Naive thymus-derived CD8-positive, alpha-beta T cell (primary cell): ENCODE data around the gene RASGRF2. TPM values are rescaled to one million over a fixed set of nuclear protein-coding genes. Genes with fewer than 3 reads are reported as not detected.
A peak's percentile ranks its signal among the peaks of the same experiment; 100 is the strongest.

Experiments
- ATAC-seq, 2 donors: fragments of 150-1000 bp; cut with Tn5 transposase in 1 of 2; sonication (Bioruptor Pico), chemical (Tn5 transposase) in 1 of 2; 1 replicate in 1 of 2; 2 replicates in 1 of 2; pipeline ENCODE4 v1.10.0; 2021; ENCODE audit warnings: mild to moderate bottlenecking in 2 of 2, moderate library complexity in 2 of 2
- POLR2A ChIA-PET: fragments of 350-600 bp; sonication (Branson Sonifier 250); formaldehyde crosslinking; loops from one replicate; lab custom pipeline; 2021; ENCODE audit warnings: antibody characterized with exemption; lab: Charles Lee
- DNase-seq, 10 donors: peaks; one replicate each; pipeline versions ENCODE4 v3.0.0 to v3.0.0-alpha.2; 2020 to 2022
- H3K27ac Mint-ChIP-seq, 10 donors: one replicate each; pipeline ENCODE4 v1.8.0; 2020 to 2022; ENCODE audit warnings: mild to moderate bottlenecking in 10 of 10, mixed read lengths in 10 of 10, moderate library complexity in 4 of 10, inconsistent platforms in 1 of 10
- H3K27me3 Mint-ChIP-seq, 5 donors: one replicate each; pipeline ENCODE4 v1.8.0; 2021 to 2022; ENCODE audit warnings: mixed read lengths in 5 of 5
- H3K36me3 Mint-ChIP-seq, 3 donors: one replicate each; pipeline ENCODE4 v1.8.0; 2020 to 2022; ENCODE audit warnings: mixed read lengths in 3 of 3, mild to moderate bottlenecking in 2 of 3, inconsistent platforms in 1 of 3
- H3K4me1 Mint-ChIP-seq, 4 donors: one replicate each; pipeline ENCODE4 v1.8.0; 2021 to 2022; ENCODE audit warnings: mixed read lengths in 4 of 4
- H3K4me3 Mint-ChIP-seq, 10 donors: one replicate each; pipeline ENCODE4 v1.8.0; 2020 to 2022; ENCODE audit warnings: mild to moderate bottlenecking in 10 of 10, mixed read lengths in 10 of 10, moderate library complexity in 6 of 10, inconsistent platforms in 1 of 10
- H3K9me3 Mint-ChIP-seq, 9 donors: one replicate each; pipeline ENCODE4 v1.8.0; 2020 to 2022; ENCODE audit warnings: mixed read lengths in 9 of 9, mild to moderate bottlenecking in 3 of 9, inconsistent platforms in 1 of 9, moderate library complexity in 1 of 9
- polyA plus RNA-seq, 3 donors: library from polyadenylated mRNA; unstranded; fragments of 300-500 nt; fragmentation: Illumina TruSeq; gene quantifications; one replicate each; pipeline ENCODE4 v1.2.3, GENCODE V29; 2021
- total RNA-seq, 8 experiments: library from RNA in 2 of 8; stranded (reverse) in 2 of 8; gene quantifications; one replicate each; pipeline ENCODE4 v1.2.3 and lab custom pipeline; 2021 to 2026

RASGRF2 gene
- total and polyA plus RNA-seq, 5 experiments from 2014 or later = 8.3 to 35.9 (median 21.7) TPM

GRCh38 chr5:81233080-81233634, 273.0 kb downstream of the RASGRF2 start, which contains the start of gene CKMT2:
Gene CKMT2, plus strand, starts transcription at chr5:81233322. Its CDS starts 17,811 bp downstream, at chr5:81251133.
- H3K4me3 Mint-ChIP-seq = peak within 1 kb of the TSS in 7 of 10 donors; percentile 7 to 64 (median 54)
- peaks cover 12 to 29% (median 25%) of the 10 kb centered on the region in 4 donors for H3K4me1 Mint-ChIP-seq
- DNase-seq (peak in 1 of 10 donors; percentile 8), ATAC-seq (peak; percentile 36 to 54)
- peaks cover 0 to 3% (median 0%) of the 10 kb centered on the region in 3 donors for H3K36me3 Mint-ChIP-seq
- H3K27me3 Mint-ChIP-seq = no peaks in the 10 kb centered on the region
- H3K9me3 Mint-ChIP-seq = peaks cover 0 to 2% (median 0%) of the 10 kb centered on the region in 9 donors
- peak within 1 kb of the TSS in 4 of 10 donors; percentile 14 to 49 (median 36) for H3K27ac Mint-ChIP-seq
- POLR2A ChIA-PET = no interaction called here

- DNase-seq (no peak), ATAC-seq (no peak)
- Mint-ChIP-seq H3K36me3 (no peaks in the 10 kb centered on the region), H3K27ac (peak overlapping the region in 2 of 10 donors; percentile 25 to 43), H3K27me3 (no peaks in the 10 kb centered on the region), H3K4me3 (peak overlapping the region in 4 of 10 donors; percentile 10 to 35 (median 21)), H3K9me3 (peaks cover 0 to 3% (median 0%) of the 10 kb centered on the region in 9 donors), H3K4me1 (peaks cover 17 to 29% (median 25%) of the 10 kb centered on the region in 4 donors)
- POLR2A ChIA-PET = no interaction called here
Observed at GRCh38 chr5:81234299-81234698, 274.1 kb downstream of the RASGRF2 start.

- Mint-ChIP-seq H3K27ac (peak overlapping the region in 4 of 10 donors; percentile 25 to 61 (median 43)), H3K27me3 (no peaks in the 10 kb centered on the region), H3K4me1 (peaks cover 17 to 29% (median 25%) of the 10 kb centered on the region in 4 donors), H3K4me3 (peak overlapping the region in 2 of 10 donors; percentile 15 to 41), H3K9me3 (peaks cover 0 to 3% (median 0%) of the 10 kb centered on the region in 9 donors), H3K36me3 (no peaks in the 10 kb centered on the region)
- ATAC-seq (peak; percentile 20 to 41), DNase-seq (no peak)
- POLR2A ChIA-PET = no interaction called here
Observed at GRCh38 chr5:81234801-81235200, 274.6 kb downstream of the RASGRF2 start.

- no peak for DNase-seq
- peak overlapping the region in 4 of 10 donors; percentile 17 to 52 (median 38) for H3K27ac Mint-ChIP-seq
- POLR2A ChIA-PET = interaction anchor here (0.8 kb wide), 1 partner anchor 65 kb away, joined by 3 read pairs; no protein-coding TSS in a partner anchor
- peaks cover 14 to 29% (median 22%) of the 10 kb centered on the region in 4 donors for H3K4me1 Mint-ChIP-seq
- no peak for ATAC-seq
- H3K36me3 Mint-ChIP-seq = no peaks in the 10 kb centered on the region
- peaks cover 0 to 3% (median 0%) of the 10 kb centered on the region in 9 donors for H3K9me3 Mint-ChIP-seq
- no peak overlapping the region for H3K4me3 Mint-ChIP-seq
- H3K27me3 Mint-ChIP-seq = no peaks in the 10 kb centered on the region
Observed at GRCh38 chr5:81235287-81236072, 275.3 kb downstream of the RASGRF2 start.

GRCh38 chr5:81238460-81238859, 278.3 kb downstream of the RASGRF2 start:
- H3K4me3 Mint-ChIP-seq = no peak overlapping the region
- POLR2A ChIA-PET = no interaction called here
- ATAC-seq (no peak), DNase-seq (no peak)
- H3K36me3 Mint-ChIP-seq = peaks cover 0 to 2% (median 0%) of the 10 kb centered on the region in 3 donors
- H3K27ac Mint-ChIP-seq = peak overlapping the region in 2 of 10 donors; percentile 16 to 21
- H3K9me3 Mint-ChIP-seq = peaks cover 0 to 3% (median 0%) of the 10 kb centered on the region in 9 donors
- no peaks in the 10 kb centered on the region for H3K27me3 Mint-ChIP-seq
- peaks cover 11 to 19% (median 16%) of the 10 kb centered on the region in 4 donors for H3K4me1 Mint-ChIP-seq

GRCh38 chr5:81239613-81240012, 279.4 kb downstream of the RASGRF2 start:
- peaks cover 7 to 9% (median 8%) of the 10 kb centered on the region in 4 donors for H3K4me1 Mint-ChIP-seq
- no peak for ATAC-seq
- DNase-seq = no peak
- POLR2A ChIA-PET = no interaction called here
- H3K27ac Mint-ChIP-seq = no peak overlapping the region
- H3K9me3 Mint-ChIP-seq = peaks cover 0 to 3% (median 0%) of the 10 kb centered on the region in 9 donors
- no peak overlapping the region for H3K4me3 Mint-ChIP-seq
- H3K36me3 Mint-ChIP-seq = peaks cover 0 to 2% (median 0%) of the 10 kb centered on the region in 3 donors
- no peaks in the 10 kb centered on the region for H3K27me3 Mint-ChIP-seq

- H3K27ac Mint-ChIP-seq = no peak overlapping the region
- H3K36me3 Mint-ChIP-seq = peaks cover 0 to 2% (median 0%) of the 10 kb centered on the region in 3 donors
- peaks cover 0 to 3% (median 0%) of the 10 kb centered on the region in 9 donors for H3K9me3 Mint-ChIP-seq
- DNase-seq = no peak
- H3K4me3 Mint-ChIP-seq = no peak overlapping the region
- POLR2A ChIA-PET = no interaction called here
- H3K4me1 Mint-ChIP-seq = peaks cover 0 to 6% (median 0%) of the 10 kb centered on the region in 4 donors
- no peak for ATAC-seq
- H3K27me3 Mint-ChIP-seq = no peaks in the 10 kb centered on the region
Observed at GRCh38 chr5:81241001-81241400, 280.8 kb downstream of the RASGRF2 start.

- ATAC-seq = no peak
- Mint-ChIP-seq H3K4me1 (peaks cover 0 to 5% (median 0%) of the 10 kb centered on the region in 4 donors), H3K36me3 (peaks cover 0 to 3% (median 2%) of the 10 kb centered on the region in 3 donors), H3K4me3 (no peak overlapping the region), H3K27ac (peak overlapping the region in 3 of 10 donors; percentile 18 to 35 (median 22)), H3K9me3 (peaks cover 0 to 3% (median 0%) of the 10 kb centered on the region in 9 donors), H3K27me3 (no peaks in the 10 kb centered on the region)
- no peak for DNase-seq
- POLR2A ChIA-PET = no interaction called here
Observed at GRCh38 chr5:81241961-81242648, 281.9 kb downstream of the RASGRF2 start.

- DNase-seq (no peak), ATAC-seq (no peak)
- POLR2A ChIA-PET = no interaction called here
- H3K4me3 Mint-ChIP-seq = no peak overlapping the region
- peaks cover 0 to 5% (median 0%) of the 10 kb centered on the region in 4 donors for H3K4me1 Mint-ChIP-seq
- no peaks in the 10 kb centered on the region for H3K27me3 Mint-ChIP-seq
- peaks cover 0 to 3% (median 2%) of the 10 kb centered on the region in 3 donors for H3K36me3 Mint-ChIP-seq
- H3K9me3 Mint-ChIP-seq = peaks cover 0 to 3% (median 0%) of the 10 kb centered on the region in 9 donors
- peak overlapping the region in 1 of 10 donors; percentile 73 for H3K27ac Mint-ChIP-seq
Observed at GRCh38 chr5:81242906-81243436, 282.8 kb downstream of the RASGRF2 start.

GRCh38 chr5:81244451-81244850, 284.3 kb downstream of the RASGRF2 start:
- no peak overlapping the region for H3K27ac Mint-ChIP-seq
- no peaks in the 10 kb centered on the region for H3K4me1 Mint-ChIP-seq
- peaks cover 0 to 3% (median 2%) of the 10 kb centered on the region in 3 donors for H3K36me3 Mint-ChIP-seq
- DNase-seq (no peak), ATAC-seq (no peak)
- no peaks in the 10 kb centered on the region for H3K9me3 Mint-ChIP-seq
- H3K4me3 Mint-ChIP-seq = no peak overlapping the region
- POLR2A ChIA-PET = no interaction called here
- no peaks in the 10 kb centered on the region for H3K27me3 Mint-ChIP-seq

GRCh38 chr5:81245871-81246235, 285.7 kb downstream of the RASGRF2 start:
- ATAC-seq = no peak
- DNase-seq = no peak
- Mint-ChIP-seq H3K36me3 (peaks cover 6 to 12% (median 12%) of the 10 kb centered on the region in 3 donors), H3K9me3 (no peaks in the 10 kb centered on the region), H3K4me3 (no peak overlapping the region), H3K27me3 (no peaks in the 10 kb centered on the region), H3K4me1 (no peaks in the 10 kb centered on the region), H3K27ac (peak overlapping the region in 1 of 10 donors; percentile 13)
- POLR2A ChIA-PET = no interaction called here

- H3K4me1 Mint-ChIP-seq = no peaks in the 10 kb centered on the region
- H3K4me3 Mint-ChIP-seq = no peak overlapping the region
- no peaks in the 10 kb centered on the region for H3K27me3 Mint-ChIP-seq
- no peak for DNase-seq
- POLR2A ChIA-PET = no interaction called here
- peaks cover 9 to 13% (median 13%) of the 10 kb centered on the region in 3 donors for H3K36me3 Mint-ChIP-seq
- H3K9me3 Mint-ChIP-seq = no peaks in the 10 kb centered on the region
- H3K27ac Mint-ChIP-seq = no peak overlapping the region
- no peak for ATAC-seq
Observed at GRCh38 chr5:81246697-81247096, 286.5 kb downstream of the RASGRF2 start.
